ENCODE data around the gene BAIAP2. TPM values are rescaled to one million over a fixed set of nuclear protein-coding genes. Genes with fewer than 3 reads are reported as not detected.

BAIAP2 gene
- total RNA-seq, 3 donors from 2014 or later: 21.0 to 47.0 (median 37.6) TPM

DNA sequence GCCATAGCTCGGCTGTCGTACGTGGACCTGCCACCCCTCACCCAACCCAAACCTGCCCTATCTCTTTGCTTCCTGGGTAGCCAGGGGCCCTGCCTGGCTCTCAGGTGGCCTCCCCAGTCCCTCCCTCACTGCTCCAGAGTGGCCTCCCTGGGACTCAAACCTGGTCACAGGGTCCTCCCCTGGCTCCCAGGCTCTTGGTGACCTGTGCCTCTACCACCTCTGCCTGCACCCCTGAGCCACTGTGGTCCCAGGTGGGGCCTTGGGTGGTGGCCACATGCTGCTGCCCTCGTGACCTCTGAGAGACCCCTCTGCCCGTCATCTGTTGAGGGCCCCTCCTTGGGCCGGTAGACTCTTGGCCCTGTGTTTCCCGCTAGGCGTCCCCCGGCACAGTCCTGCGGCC is 65.7 kb downstream of the BAIAP2 start:
- no peak for TF ChIP-seq CTCF (IDR thresholded peaks at IDR 0.05)
- Histone ChIP-seq H3K4me3 (no peak overlapping the region), H3K27ac (no peak overlapping the region), H3K27me3 (no peaks in the 10 kb centered on the region), H3K4me1 (peaks cover 3 to 18% of the 10 kb centered on the region in 2 donors), H3K9me3 (no peaks in the 10 kb centered on the region), H3K36me3 (no peaks in the 10 kb centered on the region)
- intact Hi-C loops (cut with DNase I; ENCODE audit: low total_unique reads): no loop called here
- DNase-seq (ENCODE audit: low spot score in 2 of 2): no peak

- intact Hi-C loops (cut with DNase I; ENCODE audit: low total_unique reads): no loop called here
- DNase-seq (ENCODE audit: low spot score in 2 of 2): peak; percentile 71 to 74
Measured at GRCh38 chr17:81101614-81102306, 66.8 kb downstream of the BAIAP2 start.

DNA sequence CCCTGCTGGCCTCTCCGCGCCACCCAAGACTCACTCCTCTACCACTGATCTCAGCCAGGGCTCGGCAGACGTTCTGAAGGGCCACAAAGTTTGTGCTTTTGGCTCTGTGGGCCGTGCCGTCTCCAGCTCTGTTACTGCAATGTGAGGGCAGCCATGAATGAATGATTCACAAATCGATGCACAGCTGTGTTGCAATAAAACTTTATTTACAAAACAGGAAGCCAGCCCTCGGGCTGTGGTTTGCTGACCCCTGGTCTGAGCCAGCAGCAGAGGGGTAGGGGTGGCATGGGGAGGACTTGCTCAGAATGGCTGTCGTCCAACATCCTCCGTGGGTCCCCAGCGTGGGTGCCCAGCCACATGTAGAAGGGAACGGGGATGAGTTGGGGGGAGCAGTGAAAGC is 67.4 kb downstream of the BAIAP2 start:
- DNase-seq (ENCODE audit: low spot score in 2 of 2): no peak
- Histone ChIP-seq H3K27ac (no peak overlapping the region), H3K36me3 (no peaks in the 10 kb centered on the region), H3K4me3 (no peak overlapping the region), H3K27me3 (no peaks in the 10 kb centered on the region), H3K4me1 (peaks cover 0 to 7% of the 10 kb centered on the region in 2 donors), H3K9me3 (no peaks in the 10 kb centered on the region)
- no peak for TF ChIP-seq POLR2A (IDR thresholded peaks at IDR 0.05)
- TF ChIP-seq POLR2AphosphoS5 (IDR thresholded peaks at IDR 0.05): no peak
- no peak for TF ChIP-seq CTCF (IDR thresholded peaks at IDR 0.05)
- intact Hi-C loops (cut with DNase I; ENCODE audit: low total_unique reads): no loop called here

More at GRCh38 chr17:81101614-81102306, 66.8 kb downstream of the BAIAP2 start:
- Histone ChIP-seq H3K4me3 (no peak overlapping the region), H3K4me1 (peaks cover 3 to 12% of the 10 kb centered on the region in 2 donors), H3K27ac (no peak overlapping the region), H3K36me3 (no peaks in the 10 kb centered on the region), H3K9me3 (no peaks in the 10 kb centered on the region), H3K27me3 (no peaks in the 10 kb centered on the region)
- TF ChIP-seq CTCF (IDR thresholded peaks at IDR 0.05) (peak; percentile 96 to 100 (median 99)), POLR2A (IDR thresholded peaks at IDR 0.05) (no peak), POLR2AphosphoS5 (IDR thresholded peaks at IDR 0.05) (peak; percentile 29 to 59 (median 50))

GRCh38 chr17:81102869-81103268 is 67.9 kb downstream of the BAIAP2 start:
- Histone ChIP-seq H3K36me3 (no peaks in the 10 kb centered on the region), H3K4me1 (peaks cover 0 to 2% of the 10 kb centered on the region in 2 donors), H3K27me3 (no peaks in the 10 kb centered on the region), H3K27ac (no peak overlapping the region), H3K4me3 (no peak overlapping the region), H3K9me3 (no peaks in the 10 kb centered on the region)
- no peak for DNase-seq (ENCODE audit: low spot score in 2 of 2)
- no peak for TF ChIP-seq CTCF (IDR thresholded peaks at IDR 0.05)
- TF ChIP-seq POLR2AphosphoS5 (IDR thresholded peaks at IDR 0.05): no peak
- TF ChIP-seq POLR2A (IDR thresholded peaks at IDR 0.05): no peak
- intact Hi-C loops (cut with DNase I; ENCODE audit: low total_unique reads): no loop called here

DNA sequence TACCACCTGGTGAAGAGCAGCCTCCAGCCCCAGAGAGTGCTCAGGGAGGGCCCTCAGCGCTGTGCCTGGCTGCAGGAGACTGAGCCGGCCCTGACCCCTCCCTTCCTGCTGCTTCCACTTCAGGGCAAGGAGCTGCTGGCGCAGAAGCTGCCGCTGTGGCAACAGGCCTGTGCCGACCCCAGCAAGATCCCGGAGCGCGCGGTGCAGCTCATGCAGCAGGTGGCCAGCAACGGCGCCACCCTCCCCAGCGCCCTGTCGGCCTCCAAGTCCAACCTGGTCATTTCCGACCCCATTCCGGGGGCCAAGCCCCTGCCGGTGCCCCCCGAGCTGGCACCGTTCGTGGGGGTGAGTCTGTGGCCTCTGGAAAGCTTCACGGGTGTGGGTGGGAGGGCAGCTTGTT is 68.4 kb downstream of the BAIAP2 start:
- TF ChIP-seq CTCF (IDR thresholded peaks at IDR 0.05) (no peak), POLR2AphosphoS5 (IDR thresholded peaks at IDR 0.05) (no peak)
- Histone ChIP-seq H3K4me3 (no peak overlapping the region), H3K9me3 (no peaks in the 10 kb centered on the region), H3K27me3 (no peaks in the 10 kb centered on the region), H3K4me1 (no peaks in the 10 kb centered on the region), H3K36me3 (no peaks in the 10 kb centered on the region), H3K27ac (no peak overlapping the region)
- intact Hi-C loops (cut with DNase I; ENCODE audit: low total_unique reads): no loop called here
- DNase-seq (ENCODE audit: low spot score in 2 of 2): no peak

Data from breast epithelium (tissue), 4 donors.